HEK293T (cell line): ENCODE results near the gene ASB9.

Experiments
- CTCF ChIA-PET: fragments of 350-600 bp; formaldehyde crosslinking; extraction: SDS; loops from one replicate; lab custom pipeline; 2021; ENCODE audit warnings: antibody characterized with exemption, inconsistent platforms; lab: Yijun Ruan, JAX
- POLR2A ChIA-PET: fragments of 350-600 bp; formaldehyde crosslinking; extraction: SDS; loops from one replicate; lab custom pipeline; 2020; ENCODE audit warnings: antibody characterized with exemption, inconsistent platforms; lab: Yijun Ruan, JAX
- DNase-seq: peaks from one replicate; pipeline ENCODE4 v3.0.0; 2012; ENCODE audit warnings: mixed read lengths; ENCODE audit errors: extremely low spot score
- ARNT ChIP-seq: fragments of 450-650 bp; IDR thresholded peaks from 2 replicates; pipeline ENCODE4 v1.6.1; 2017; ENCODE audit warnings: mild to moderate bottlenecking
- BHLHE40 ChIP-seq: fragments of 450-650 bp; IDR thresholded peaks from 2 replicates; pipeline ENCODE4 v1.6.1; 2016; ENCODE audit warnings: mild to moderate bottlenecking, moderate library complexity, borderline replicate concordance
- CTBP1 ChIP-seq: fragments of 450-650 bp; IDR thresholded peaks from 2 replicates; pipeline ENCODE4 v1.6.1; 2016; ENCODE audit warnings: borderline replicate concordance
- ELF4 ChIP-seq: fragments of 450-650 bp; IDR thresholded peaks from 2 replicates; pipeline ENCODE4 v1.6.1; 2017; ENCODE audit warnings: antibody characterized with exemption
- FOXA1 ChIP-seq: fragments of 450-650 bp; IDR thresholded peaks from 2 replicates; pipeline ENCODE4 v1.6.1; 2016; ENCODE audit warnings: mild to moderate bottlenecking
- FOXK2 ChIP-seq: fragments of 450-650 bp; IDR thresholded peaks from 2 replicates; pipeline ENCODE4 v1.6.1; 2016; ENCODE audit warnings: mild to moderate bottlenecking
- FOXM1 ChIP-seq: fragments of 450-650 bp; IDR thresholded peaks from 2 replicates; pipeline ENCODE4 v1.6.1; 2017; ENCODE audit warnings: mild to moderate bottlenecking, borderline replicate concordance
- HDGF ChIP-seq: fragments of 450-650 bp; IDR thresholded peaks from 2 replicates; pipeline ENCODE4 v1.6.1; 2017; ENCODE audit warnings: antibody characterized with exemption, borderline replicate concordance
- L3MBTL2 ChIP-seq: fragments of 450-650 bp; conservative IDR thresholded peaks from 2 replicates; pipeline ENCODE4 v1.6.1; 2016; ENCODE audit warnings: mild to moderate bottlenecking
- LEF1 ChIP-seq: fragments of 450-650 bp; IDR thresholded peaks from 2 replicates; pipeline ENCODE4 v1.6.1; 2017; ENCODE audit warnings: mild to moderate bottlenecking, borderline replicate concordance
- NFRKB ChIP-seq: fragments of 450-650 bp; IDR thresholded peaks from 2 replicates; pipeline ENCODE4 v1.6.1; 2016; ENCODE audit warnings: mild to moderate bottlenecking, moderate library complexity
- SP1 ChIP-seq: fragments of 450-650 bp; IDR thresholded peaks from 2 replicates; pipeline ENCODE4 v1.6.1; 2017
- SUZ12 ChIP-seq: fragments of 450-650 bp; IDR thresholded peaks from 2 replicates; pipeline ENCODE4 v1.6.1; 2016; ENCODE audit warnings: mild to moderate bottlenecking
- TARDBP ChIP-seq: fragments of 450-650 bp; IDR thresholded peaks from 2 replicates; pipeline ENCODE4 v1.6.1; 2016
- ZNF384 ChIP-seq: fragments of 450-650 bp; IDR thresholded peaks from 2 replicates; pipeline ENCODE4 v1.6.1; 2016
- TF ChIP-seq, protein P1 (sequence below): fragments of 450-650 bp; IDR thresholded peaks from 2 replicates; pipeline ENCODE4 v1.6.1; 2016

Gene ASB9, protein sequence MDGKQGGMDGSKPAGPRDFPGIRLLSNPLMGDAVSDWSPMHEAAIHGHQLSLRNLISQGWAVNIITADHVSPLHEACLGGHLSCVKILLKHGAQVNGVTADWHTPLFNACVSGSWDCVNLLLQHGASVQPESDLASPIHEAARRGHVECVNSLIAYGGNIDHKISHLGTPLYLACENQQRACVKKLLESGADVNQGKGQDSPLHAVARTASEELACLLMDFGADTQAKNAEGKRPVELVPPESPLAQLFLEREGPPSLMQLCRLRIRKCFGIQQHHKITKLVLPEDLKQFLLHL

DNA sequence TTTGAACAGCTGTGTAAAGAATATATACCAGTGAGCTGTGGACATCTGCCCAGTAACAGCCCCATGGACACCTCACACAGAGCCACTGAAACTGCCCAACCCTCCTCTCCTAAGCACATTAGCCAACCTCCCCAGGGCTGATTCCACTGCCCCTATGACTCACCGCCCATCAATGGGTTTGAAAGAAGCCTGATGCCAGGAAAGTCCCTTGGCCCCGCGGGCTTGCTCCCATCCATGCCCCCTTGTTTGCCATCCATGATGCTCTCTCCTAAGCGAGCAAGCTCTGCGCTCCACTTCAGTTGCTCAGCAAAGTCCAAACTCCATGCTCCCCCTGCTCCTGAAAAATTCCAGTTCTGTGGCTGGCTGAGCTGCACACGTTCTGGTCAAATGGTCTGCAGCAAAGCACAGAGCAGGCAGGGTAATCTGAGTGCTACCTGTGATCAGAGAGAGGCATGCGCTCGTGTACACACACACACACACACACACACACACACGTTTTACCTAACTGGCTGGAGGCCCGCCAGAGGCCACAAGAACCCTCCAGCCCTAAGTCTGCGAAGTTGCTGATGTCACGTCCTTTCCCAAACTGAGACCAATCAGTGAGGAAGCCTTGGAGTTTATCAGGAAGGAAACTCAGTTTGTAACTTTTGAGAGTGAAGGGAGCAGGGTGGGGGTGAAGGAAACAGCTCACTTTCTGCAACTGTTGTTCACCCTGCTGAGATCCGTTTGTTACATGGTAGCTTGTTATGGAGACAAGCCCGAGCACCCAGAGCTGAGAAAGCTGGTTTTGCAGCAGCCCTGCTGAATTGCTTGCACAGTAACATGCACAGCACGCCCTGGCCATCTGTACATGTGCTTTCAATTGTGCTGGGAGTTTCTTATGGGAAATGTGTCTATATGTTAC is at the start of gene ASB9:
Gene ASB9 (minus strand): TSS at position 466 of the 904 bp plus-strand sequence. CDS start 209 bp downstream, at position 257.
- ChIA-PET CTCF (no interaction called here), POLR2A (no interaction called here)
- DNase-seq: no peak
- no peak for TF ChIP-seq ARNT
- no peak for TF ChIP-seq NFRKB
- TF ChIP-seq SUZ12: no peak
- TF ChIP-seq, protein P1, sequence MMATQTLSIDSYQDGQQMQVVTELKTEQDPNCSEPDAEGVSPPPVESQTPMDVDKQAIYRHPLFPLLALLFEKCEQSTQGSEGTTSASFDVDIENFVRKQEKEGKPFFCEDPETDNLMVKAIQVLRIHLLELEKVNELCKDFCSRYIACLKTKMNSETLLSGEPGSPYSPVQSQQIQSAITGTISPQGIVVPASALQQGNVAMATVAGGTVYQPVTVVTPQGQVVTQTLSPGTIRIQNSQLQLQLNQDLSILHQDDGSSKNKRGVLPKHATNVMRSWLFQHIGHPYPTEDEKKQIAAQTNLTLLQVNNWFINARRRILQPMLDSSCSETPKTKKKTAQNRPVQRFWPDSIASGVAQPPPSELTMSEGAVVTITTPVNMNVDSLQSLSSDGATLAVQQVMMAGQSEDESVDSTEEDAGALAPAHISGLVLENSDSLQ: no peak
- no peak for TF ChIP-seq ELF4
- no peak for TF ChIP-seq FOXM1
- no peak for TF ChIP-seq LEF1
- no peak for TF ChIP-seq BHLHE40
- TF ChIP-seq FOXK2: no peak
- no peak for TF ChIP-seq FOXA1

DNA sequence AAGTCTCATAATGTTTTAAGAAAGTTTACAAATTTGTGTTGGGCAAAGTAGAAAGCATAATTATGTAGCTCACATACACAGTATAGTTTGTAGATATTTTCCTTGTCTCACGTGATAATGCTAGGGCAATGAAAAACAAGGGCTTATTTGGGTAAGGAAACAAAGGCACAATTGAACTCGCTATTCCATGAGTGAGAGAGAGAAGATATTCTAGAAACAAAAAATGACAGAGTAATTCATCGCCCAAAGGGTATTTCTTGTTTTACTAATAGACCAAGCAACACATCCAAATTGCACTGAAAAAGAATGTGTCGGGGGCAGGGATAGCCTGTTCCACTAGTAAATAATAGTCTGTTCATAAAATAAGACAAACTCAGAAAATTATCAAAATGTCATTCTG is 49.2 kb upstream of the ASB9 start:
- CTCF ChIA-PET: no interaction called here
- DNase-seq: no peak
- no peak for TF ChIP-seq FOXM1
- TF ChIP-seq L3MBTL2: no peak
- TF ChIP-seq HDGF: no peak
- TF ChIP-seq SUZ12: no peak
- TF ChIP-seq TARDBP: no peak
- TF ChIP-seq CTBP1: no peak
- TF ChIP-seq ZNF384: no peak
- TF ChIP-seq ARNT: no peak
- TF ChIP-seq LEF1: no peak
- POLR2A ChIA-PET: no interaction called here

DNA sequence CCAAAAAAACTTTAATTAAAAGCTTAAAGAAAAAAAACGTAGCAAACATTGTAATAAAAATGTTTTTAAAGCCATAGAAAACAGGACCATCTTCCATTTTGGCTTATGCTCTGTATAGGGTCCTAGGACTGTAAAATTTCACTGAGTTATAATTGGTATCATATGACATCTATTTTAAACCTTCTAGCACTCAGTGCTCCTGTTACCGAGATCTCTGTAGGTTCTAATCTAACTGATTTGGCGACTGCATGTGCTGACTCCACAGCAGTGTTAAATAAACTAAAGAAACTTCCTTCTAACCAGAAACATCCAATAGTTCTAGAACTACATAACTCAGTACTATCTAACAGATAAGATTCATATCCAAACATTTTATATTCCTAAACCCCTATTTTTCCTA is 45.6 kb upstream of the ASB9 start, which contains the start of gene ASB11:
Gene ASB11 (minus strand): TSS at position 132 of the 400 bp plus-strand sequence. CDS start 35 bp downstream, at position 97.
- TF ChIP-seq, protein P1: no peak
- TF ChIP-seq SUZ12 (no peak), SP1 (no peak), CTBP1 (no peak), BHLHE40 (no peak), ELF4 (no peak), NFRKB (no peak), ARNT (no peak), HDGF (no peak), TARDBP (no peak), FOXA1 (no peak), L3MBTL2 (no peak), LEF1 (no peak), FOXM1 (no peak), FOXK2 (no peak), ZNF384 (no peak)
- ChIA-PET CTCF (no interaction called here), POLR2A (no interaction called here)

DNA sequence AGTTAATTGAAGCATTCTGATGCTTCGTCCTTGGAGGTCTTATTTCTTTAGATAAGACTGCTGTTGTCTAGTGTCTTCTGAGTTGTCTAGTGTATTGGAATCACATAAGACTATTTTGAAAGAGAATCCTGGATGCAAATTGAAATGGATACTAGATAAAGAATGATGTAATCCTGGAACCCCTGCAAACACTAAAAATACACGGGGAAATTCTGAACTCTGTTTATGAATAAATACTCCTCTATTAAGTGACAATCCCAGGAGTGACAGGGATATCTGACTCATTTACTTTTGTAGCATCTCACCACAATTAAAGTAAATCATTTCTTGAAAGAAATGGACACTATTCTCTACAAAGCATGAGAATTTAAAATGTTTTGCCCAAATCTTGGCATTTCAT is 44.6 kb upstream of the ASB9 start:
- ChIA-PET CTCF (no interaction called here), POLR2A (no interaction called here)
- TF ChIP-seq ELF4 (no peak), NFRKB (no peak), BHLHE40 (no peak), CTBP1 (no peak), SP1 (no peak), L3MBTL2 (no peak), HDGF (no peak), LEF1 (no peak), TARDBP (no peak), FOXA1 (no peak), ARNT (no peak), FOXM1 (no peak), FOXK2 (no peak), ZNF384 (no peak), SUZ12 (no peak)
- TF ChIP-seq, protein P1: no peak
- DNase-seq: no peak

More for the DNA sequence above, 45.6 kb upstream of the ASB9 start, which contains the start of gene ASB11:
- no peak for DNase-seq

DNA sequence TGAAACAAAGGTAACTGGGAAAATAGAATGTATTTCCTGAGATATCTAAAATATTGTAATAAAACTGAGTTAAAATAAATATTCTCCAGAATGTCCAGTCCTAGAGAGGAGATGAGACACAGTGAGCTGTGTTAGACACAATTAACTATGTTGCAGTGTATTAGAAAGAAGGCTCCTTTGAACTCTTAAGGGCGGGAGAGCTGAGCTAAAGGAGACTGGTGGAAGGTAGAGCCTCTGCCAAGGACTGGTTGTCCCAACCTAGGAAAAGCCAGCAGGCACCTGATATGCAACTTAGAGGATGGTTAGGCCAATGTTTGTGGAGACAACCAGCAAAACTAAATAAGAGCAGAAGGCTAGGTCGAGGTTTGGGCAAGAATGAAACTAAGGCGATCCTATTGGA is 41.2 kb upstream of the ASB9 start:
- TF ChIP-seq LEF1 (no peak), SP1 (no peak), L3MBTL2 (no peak), ELF4 (no peak), FOXA1 (no peak), HDGF (no peak), TARDBP (no peak), FOXM1 (no peak), SUZ12 (no peak), CTBP1 (no peak), ZNF384 (no peak), BHLHE40 (no peak), FOXK2 (no peak)
- TF ChIP-seq, protein P1: no peak
- CTCF ChIA-PET: no interaction called here
- no peak for DNase-seq
- POLR2A ChIA-PET: no interaction called here
